Measurements from ENCODE around the gene GORASP1.
A peak's percentile ranks its signal among the peaks of the same experiment; 100 is the strongest.

GORASP1 gene

GRCh38 chr3:39127269-39127907 is 20.0 kb upstream of the GORASP1 start:
- Histone ChIP-seq H3K79me1 (ENCODE audit: low read length) (peaks cover 16% of the 10 kb centered on the region), H4K91ac (ENCODE audit: low read depth, low read length) (no peak overlapping the region), H3K9me3 (ENCODE audit: insufficient read depth, low read depth, low read length) (no peaks in the 10 kb centered on the region), H2BK5ac (ENCODE audit: low read depth, low read length, poor library complexity) (no peak overlapping the region), H3K27me3 (ENCODE audit: insufficient read depth, low read length) (no peaks in the 10 kb centered on the region), H3K4me3 (ENCODE audit: low read depth, low read length) (no peak overlapping the region), H3K36me3 (ENCODE audit: control insufficient read depth in 1 of 2, insufficient read depth in 2 of 2, low read length in 2 of 2) (no peaks in the 10 kb centered on the region), H3K23ac (ENCODE audit: low read length) (no peak overlapping the region), H3K4me1 (ENCODE audit: control insufficient read depth in 1 of 2, insufficient read depth in 2 of 2, low read length in 2 of 2) (peaks cover 15 to 18% of the 10 kb centered on the region in 2 experiments), H4K12ac (ENCODE audit: low read depth, low read length) (no peak overlapping the region), H4K8ac (ENCODE audit: low read depth, low read length) (no peak overlapping the region), H2AFZ (ENCODE audit: insufficient read depth, low read length, poor library complexity) (no peak overlapping the region), H3K4me2 (ENCODE audit: low read length) (no peak overlapping the region), H2BK12ac (ENCODE audit: low read length) (peak overlapping the region; percentile 63), H3K4ac (ENCODE audit: low read depth, low read length) (peak overlapping the region; percentile 11), H3K79me2 (ENCODE audit: control insufficient read depth, insufficient read depth, low read length, poor library complexity) (no peaks in the 10 kb centered on the region), H3K27ac (ENCODE audit: low read depth, low read length) (no peak overlapping the region), H3K14ac (ENCODE audit: low read length) (peak overlapping the region; percentile 32), H2AK5ac (ENCODE audit: low read length) (peak overlapping the region; percentile 65), H3K9ac (ENCODE audit: low read length) (no peak overlapping the region), H2BK120ac (ENCODE audit: insufficient read depth, low read length, poor library complexity) (peak overlapping the region; percentile 60), H3K18ac (ENCODE audit: low read length) (peak overlapping the region; percentile 56)
- no CpG with 5 or more reads among the region's 7 CpGs for WGBS (ENCODE audit: extremely low coverage, insufficient coverage, insufficient read length)
- DNase-seq = no peak

GRCh38 chr3:39126532-39127071 is 19.2 kb upstream of the GORASP1 start:
- Histone ChIP-seq H3K4ac (ENCODE audit: low read depth, low read length) (peak overlapping the region; percentile 11), H4K8ac (ENCODE audit: low read depth, low read length) (no peak overlapping the region), H3K14ac (ENCODE audit: low read length) (peak overlapping the region; percentile 32), H2AFZ (ENCODE audit: insufficient read depth, low read length, poor library complexity) (no peak overlapping the region), H3K27ac (ENCODE audit: low read depth, low read length) (no peak overlapping the region), H2BK5ac (ENCODE audit: low read depth, low read length, poor library complexity) (peak overlapping the region; percentile 37), H3K9me3 (ENCODE audit: insufficient read depth, low read depth, low read length) (no peaks in the 10 kb centered on the region), H2AK5ac (ENCODE audit: low read length) (peak overlapping the region; percentile 53), H3K23ac (ENCODE audit: low read length) (no peak overlapping the region), H3K79me2 (ENCODE audit: control insufficient read depth, insufficient read depth, low read length, poor library complexity) (no peaks in the 10 kb centered on the region), H3K9ac (ENCODE audit: low read length) (no peak overlapping the region), H3K18ac (ENCODE audit: low read length) (peak overlapping the region; percentile 2), H3K79me1 (ENCODE audit: low read length) (peaks cover 16% of the 10 kb centered on the region), H2BK12ac (ENCODE audit: low read length) (peak overlapping the region; percentile 47), H3K4me3 (ENCODE audit: low read depth, low read length) (no peak overlapping the region), H4K91ac (ENCODE audit: low read depth, low read length) (peak overlapping the region; percentile 48), H3K4me1 (ENCODE audit: control insufficient read depth in 1 of 2, insufficient read depth in 2 of 2, low read length in 2 of 2) (peaks cover 15 to 18% of the 10 kb centered on the region in 2 experiments), H4K12ac (ENCODE audit: low read depth, low read length) (no peak overlapping the region), H3K36me3 (ENCODE audit: control insufficient read depth in 1 of 2, insufficient read depth in 2 of 2, low read length in 2 of 2) (no peaks in the 10 kb centered on the region), H3K4me2 (ENCODE audit: low read length) (no peak overlapping the region), H3K27me3 (ENCODE audit: insufficient read depth, low read length) (no peaks in the 10 kb centered on the region), H2BK120ac (ENCODE audit: insufficient read depth, low read length, poor library complexity) (peak overlapping the region; percentile 60)
- peak in 1 of 2 donors; percentile 47 for DNase-seq
- WGBS (ENCODE audit: extremely low coverage, insufficient coverage, insufficient read length) = no CpG with 5 or more reads among the region's 6 CpGs

GRCh38 chr3:39125841-39126500 is 18.5 kb upstream of the GORASP1 start:
- peak overlapping the region; percentile 2 for H3K18ac ChIP-seq (ENCODE audit: low read length)
- WGBS (ENCODE audit: extremely low coverage, insufficient coverage, insufficient read length) = no CpG with 5 or more reads among the region's 12 CpGs
- no peak overlapping the region for H2BK12ac ChIP-seq (ENCODE audit: low read length)
- H3K36me3 ChIP-seq (ENCODE audit: control insufficient read depth in 1 of 2, insufficient read depth in 2 of 2, low read length in 2 of 2) = no peaks in the 10 kb centered on the region
- no peaks in the 10 kb centered on the region for H3K9me3 ChIP-seq (ENCODE audit: insufficient read depth, low read depth, low read length)
- peak; percentile 46 to 75 for DNase-seq
- H3K79me1 ChIP-seq (ENCODE audit: low read length) = peaks cover 16% of the 10 kb centered on the region
- H2BK5ac ChIP-seq (ENCODE audit: low read depth, low read length, poor library complexity) = peak overlapping the region; percentile 37
- H3K4me2 ChIP-seq (ENCODE audit: low read length) = peak overlapping the region; percentile 19
- peak overlapping the region; percentile 48 for H4K91ac ChIP-seq (ENCODE audit: low read depth, low read length)
- H3K4me1 ChIP-seq (ENCODE audit: control insufficient read depth in 1 of 2, insufficient read depth in 2 of 2, low read length in 2 of 2) = peaks cover 15 to 18% of the 10 kb centered on the region in 2 experiments
- no peak overlapping the region for H2AFZ ChIP-seq (ENCODE audit: insufficient read depth, low read length, poor library complexity)
- H4K12ac ChIP-seq (ENCODE audit: low read depth, low read length) = no peak overlapping the region
- no peak overlapping the region for H3K4me3 ChIP-seq (ENCODE audit: low read depth, low read length)
- no peak overlapping the region for H3K23ac ChIP-seq (ENCODE audit: low read length)
- no peak overlapping the region for H3K14ac ChIP-seq (ENCODE audit: low read length)
- no peak overlapping the region for H3K4ac ChIP-seq (ENCODE audit: low read depth, low read length)
- H2AK5ac ChIP-seq (ENCODE audit: low read length) = peak overlapping the region; percentile 2
- H3K79me2 ChIP-seq (ENCODE audit: control insufficient read depth, insufficient read depth, low read length, poor library complexity) = no peaks in the 10 kb centered on the region
- peak overlapping the region; percentile 2 for H3K27ac ChIP-seq (ENCODE audit: low read depth, low read length)
- H2BK120ac ChIP-seq (ENCODE audit: insufficient read depth, low read length, poor library complexity) = peak overlapping the region; percentile 15
- no peaks in the 10 kb centered on the region for H3K27me3 ChIP-seq (ENCODE audit: insufficient read depth, low read length)
- H4K8ac ChIP-seq (ENCODE audit: low read depth, low read length) = no peak overlapping the region
- no peak overlapping the region for H3K9ac ChIP-seq (ENCODE audit: low read length)

GRCh38 chr3:39124876-39125840 is 17.7 kb upstream of the GORASP1 start:
- H3K14ac ChIP-seq (ENCODE audit: low read length) = no peak overlapping the region
- H3K18ac ChIP-seq (ENCODE audit: low read length) = no peak overlapping the region
- DNase-seq = peak; percentile 80 to 85
- H3K4me3 ChIP-seq (ENCODE audit: low read depth, low read length) = no peak overlapping the region
- H3K79me2 ChIP-seq (ENCODE audit: control insufficient read depth, insufficient read depth, low read length, poor library complexity) = no peaks in the 10 kb centered on the region
- no peaks in the 10 kb centered on the region for H3K27me3 ChIP-seq (ENCODE audit: insufficient read depth, low read length)
- H4K8ac ChIP-seq (ENCODE audit: low read depth, low read length) = peak overlapping the region; percentile 2
- no peak overlapping the region for H2AK5ac ChIP-seq (ENCODE audit: low read length)
- no peak overlapping the region for H2BK120ac ChIP-seq (ENCODE audit: insufficient read depth, low read length, poor library complexity)
- H3K9me3 ChIP-seq (ENCODE audit: insufficient read depth, low read depth, low read length) = no peaks in the 10 kb centered on the region
- no peak overlapping the region for H2AFZ ChIP-seq (ENCODE audit: insufficient read depth, low read length, poor library complexity)
- WGBS (ENCODE audit: extremely low coverage, insufficient coverage, insufficient read length) = no CpG with 5 or more reads among the region's 5 CpGs
- H3K23ac ChIP-seq (ENCODE audit: low read length) = no peak overlapping the region
- H3K4ac ChIP-seq (ENCODE audit: low read depth, low read length) = no peak overlapping the region
- peaks cover 15 to 18% of the 10 kb centered on the region in 2 experiments for H3K4me1 ChIP-seq (ENCODE audit: control insufficient read depth in 1 of 2, insufficient read depth in 2 of 2, low read length in 2 of 2)
- peak overlapping the region; percentile 19 for H3K4me2 ChIP-seq (ENCODE audit: low read length)
- peaks cover 16% of the 10 kb centered on the region for H3K79me1 ChIP-seq (ENCODE audit: low read length)
- no peak overlapping the region for H2BK5ac ChIP-seq (ENCODE audit: low read depth, low read length, poor library complexity)
- no peak overlapping the region for H4K91ac ChIP-seq (ENCODE audit: low read depth, low read length)
- peak overlapping the region; percentile 2 for H3K27ac ChIP-seq (ENCODE audit: low read depth, low read length)
- peak overlapping the region; percentile 67 for H2BK12ac ChIP-seq (ENCODE audit: low read length)
- no peak overlapping the region for H3K9ac ChIP-seq (ENCODE audit: low read length)
- no peaks in the 10 kb centered on the region for H3K36me3 ChIP-seq (ENCODE audit: control insufficient read depth in 1 of 2, insufficient read depth in 2 of 2, low read length in 2 of 2)
- no peak overlapping the region for H4K12ac ChIP-seq (ENCODE audit: low read depth, low read length)
